Esophagus squamous epithelium (tissue), 4 donors: Measurements from ENCODE around the gene VKORC1.

ENCODE experiments used
- CTCF ChIP-seq, 6 experiments: fragments of 450-650 bp in 4 of 6; fragments of 200-600 bp in 2 of 6; sonication (generic) in 2 of 6; IDR thresholded peaks; one replicate each; pipeline ENCODE4 v1.5.1; 2016 to 2019; ENCODE audit warnings: antibody characterized with exemption in 6 of 6, mild to moderate bottlenecking in 4 of 6, moderate library complexity in 4 of 6
- POLR2A ChIP-seq, 4 donors: fragments of 450-650 bp; IDR thresholded peaks; one replicate each; pipeline ENCODE4 v1.6.1; 2017; ENCODE audit warnings: antibody characterized with exemption in 4 of 4, mild to moderate bottlenecking in 4 of 4, moderate library complexity in 3 of 4

DNA sequence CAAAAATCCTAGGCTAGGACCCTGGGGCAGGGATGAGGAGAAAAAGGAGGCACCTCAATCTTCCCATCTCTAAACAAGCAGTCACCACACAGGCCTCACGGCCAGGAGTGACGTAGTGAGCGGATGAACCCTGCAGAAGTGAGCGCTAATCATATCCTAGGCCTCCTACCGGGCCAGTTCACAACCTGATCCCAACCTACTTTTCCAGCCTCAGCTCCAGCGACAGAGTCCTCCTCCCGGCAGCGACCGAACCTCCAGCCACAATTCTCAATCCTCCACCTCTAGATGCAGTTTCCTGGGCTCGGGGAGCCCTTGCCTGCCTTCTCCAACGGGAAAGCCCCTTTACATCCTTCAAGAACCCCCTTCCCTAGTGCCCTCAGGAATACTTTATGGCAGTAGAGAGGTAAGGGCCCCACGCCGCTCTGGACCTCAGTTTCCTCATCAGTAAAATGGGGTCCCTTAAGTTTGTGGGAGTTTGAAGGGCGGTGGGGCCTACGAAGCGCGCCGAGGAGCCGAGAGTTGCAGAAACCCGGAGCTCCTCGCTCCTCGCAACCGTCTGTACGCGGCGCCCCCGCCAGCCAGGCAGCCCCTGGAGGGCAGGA lies 22.0 kb downstream of the VKORC1 start:
- TF ChIP-seq CTCF (IDR thresholded peaks at IDR 0.05) = peak in 1 of 6 experiments; percentile 12
- no peak for TF ChIP-seq POLR2A (IDR thresholded peaks at IDR 0.05)
